Erythroblast (primary cell): Measurements from ENCODE around the gene GLIS2.

ENCODE experiments used
- GATA1 ChIP-seq: IDR thresholded peaks from 2 replicates; pipeline ENCODE4 v1.6.1; 2011; ENCODE audit warnings: low read depth, mild to moderate bottlenecking, control low read depth, low read length, moderate library complexity
- POLR2A ChIP-seq: IDR thresholded peaks from 2 replicates; pipeline ENCODE4 v1.6.1; 2011; ENCODE audit warnings: mild to moderate bottlenecking, low read length

DNA sequence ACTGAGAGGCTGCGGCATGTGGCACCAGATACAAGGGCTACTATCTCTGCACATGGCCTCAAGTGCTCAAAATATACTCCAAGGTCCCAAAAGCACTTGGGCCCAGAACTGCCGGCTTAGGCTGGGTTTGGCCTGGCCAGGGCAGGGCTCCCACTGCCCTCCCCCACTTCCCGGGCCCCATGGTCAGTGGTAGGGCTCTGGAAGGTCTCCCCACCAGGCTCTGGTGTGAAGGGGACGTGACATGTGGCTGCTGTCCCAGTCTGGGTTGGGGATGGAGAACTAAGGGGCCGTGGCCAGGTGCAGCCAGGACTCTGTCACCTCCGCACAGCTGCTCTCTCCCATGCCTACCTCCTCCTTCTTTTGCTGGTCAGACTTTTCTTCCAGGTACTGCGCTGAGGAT, 41.0 kb downstream of the GLIS2 start:
- TF ChIP-seq POLR2A, result no peak
- no peak for TF ChIP-seq GATA1
